HL-60 (cell line): ENCODE results near the gene CADM1.

Experiments
- DNase-seq, 2 experiments: peaks; one replicate each; pipeline ENCODE4 v3.0.0-alpha.2; 2010 to 2020; ENCODE audit warnings: low read depth in 1 of 2, low spot score in 1 of 2
- H3K27ac ChIP-seq: fragments of 250-450 bp; sonication (Bioruptor Pico); replicated peaks from 2 replicates; pipeline ENCODE4 v1.5.1; 2020; ENCODE audit warnings: mild to moderate bottlenecking, moderate library complexity
- H3K27me3 ChIP-seq: fragments of 250-450 bp; sonication (Bioruptor Pico); 2 replicates; pipeline ENCODE4 v1.5.1; 2021; ENCODE audit warnings: mild to moderate bottlenecking, moderate library complexity; ENCODE audit not compliant: insufficient read depth, poor library complexity, severe bottlenecking
- H3K4me3 ChIP-seq: replicated peaks from 2 replicates; pipeline ENCODE4 v1.5.1; 2011; ENCODE audit warnings: mild to moderate bottlenecking, control low read depth, low read length; ENCODE audit not compliant: insufficient read depth
- CTCF ChIP-seq: IDR thresholded peaks from one replicate; pipeline ENCODE4 v1.5.1; 2011; ENCODE audit warnings: low read length, control low read depth, inconsistent platforms; ENCODE audit not compliant: insufficient read depth
- GABPA ChIP-seq: IDR thresholded peaks from 2 replicates; pipeline ENCODE4 v1.6.1; 2012; ENCODE audit warnings: low read depth
- POLR2AphosphoS5 ChIP-seq: IDR thresholded peaks from 2 replicates; pipeline ENCODE4 v1.6.1; 2012; ENCODE audit warnings: low read depth
- REST ChIP-seq: IDR thresholded peaks from 2 replicates; pipeline ENCODE4 v1.6.1; 2012; ENCODE audit warnings: low read depth; ENCODE audit not compliant: insufficient replicate concordance
- SPI1 ChIP-seq: IDR thresholded peaks from 2 replicates; pipeline ENCODE4 v1.6.1; 2012; ENCODE audit warnings: low read depth, mild to moderate bottlenecking, borderline replicate concordance

Gene CADM1

GRCh38 chr11:115493488-115493887, 10.7 kb downstream of the CADM1 start:
- no peak for DNase-seq
- no peak for TF ChIP-seq CTCF
- TF ChIP-seq GABPA, result no peak
- no peak for TF ChIP-seq SPI1
- TF ChIP-seq POLR2AphosphoS5, result no peak
- no peak for TF ChIP-seq REST
- no peak overlapping the region for H3K4me3 ChIP-seq
- H3K27ac ChIP-seq, result no peak overlapping the region
- H3K27me3 ChIP-seq, result peaks cover 6% of the 10 kb centered on the region

- TF ChIP-seq GABPA (no peak), POLR2AphosphoS5 (no peak), SPI1 (no peak), REST (no peak), CTCF (no peak)
- no peak for DNase-seq
- Histone ChIP-seq H3K27me3 (peaks cover 5% of the 10 kb centered on the region), H3K27ac (no peak overlapping the region), H3K4me3 (no peak overlapping the region)
Observed at GRCh38 chr11:115489466-115489865, 14.7 kb downstream of the CADM1 start.

DNA sequence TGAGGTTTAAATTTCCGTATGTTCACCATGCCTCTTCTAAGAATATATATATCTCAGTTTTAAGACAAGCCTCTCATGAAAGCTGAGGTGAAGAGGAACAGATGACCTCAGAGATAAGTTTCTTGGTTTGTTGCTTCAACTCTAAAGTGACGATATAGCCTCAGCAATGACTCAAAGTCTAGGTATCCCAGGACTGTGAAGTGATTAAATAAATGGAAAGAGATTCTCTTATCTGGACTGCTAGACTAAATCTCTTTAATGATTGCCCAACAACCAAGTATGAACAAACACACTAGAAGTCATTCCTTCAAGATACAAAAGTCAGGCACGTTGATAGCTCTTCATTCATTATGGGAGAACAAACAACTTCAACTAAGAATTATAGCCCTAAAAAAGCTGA, 15.3 kb downstream of the CADM1 start:
- no peak overlapping the region for H3K4me3 ChIP-seq
- no peak for DNase-seq
- no peak overlapping the region for H3K27ac ChIP-seq
- TF ChIP-seq POLR2AphosphoS5, result no peak
- TF ChIP-seq GABPA, result no peak
- no peak for TF ChIP-seq REST
- TF ChIP-seq CTCF, result no peak
- no peak for TF ChIP-seq SPI1
- peaks cover 5% of the 10 kb centered on the region for H3K27me3 ChIP-seq
